OCI-LY3 (cell line): Measurements from ENCODE around the gene KPNB1.

Experiments
- H2AFZ ChIP-seq: fragments of 200-600, 300-600 bp; shearing (Covaris generic); 2 replicates; pipeline ENCODE4 v1.6.0; 2014; ENCODE audit warnings: antibody characterized with exemption, low read depth, low read length
- H3K27ac ChIP-seq: fragments of 200-600, 300-600 bp; sonication (generic); 2 replicates; pipeline ENCODE4 v1.5.1; 2014; ENCODE audit warnings: mild to moderate bottlenecking, low read length, moderate library complexity, mixed read lengths
- H3K27me3 ChIP-seq: fragments of 200-600, 300-600 bp; sonication (generic); 2 replicates; pipeline ENCODE4 v1.6.1; 2014; ENCODE audit warnings: low read depth, low read length, mixed read lengths
- H3K36me3 ChIP-seq: fragments of 200-600, 300-600 bp; sonication (generic); replicated peaks from 2 replicates; pipeline ENCODE3; 2014; ENCODE audit warnings: low read depth, low read length, mixed read lengths
- H3K4me1 ChIP-seq: fragments of 300-600, 200-600 bp; sonication (generic); 2 replicates; pipeline ENCODE4 v1.6.1; 2014; ENCODE audit warnings: low read length, mixed read lengths
- H3K4me2 ChIP-seq: fragments of 200-600, 300-600 bp; sonication (generic); 2 replicates; pipeline ENCODE4 v1.6.1; 2014; ENCODE audit warnings: low read length, mixed read lengths
- H3K4me3 ChIP-seq: fragments of 300-600, 200-600 bp; sonication (generic); 2 replicates; pipeline ENCODE4 v1.5.1; 2014; ENCODE audit warnings: antibody characterized with exemption, mild to moderate bottlenecking, low read length, moderate library complexity
- H3K79me2 ChIP-seq: fragments of 300-600, 200-600 bp; shearing (Covaris generic); 2 replicates; pipeline ENCODE4 v1.6.1; 2014; ENCODE audit warnings: mild to moderate bottlenecking, low read length, mixed read lengths
- H3K9ac ChIP-seq: fragments of 300-600, 200-600 bp; shearing (Covaris generic); 2 replicates; pipeline ENCODE4 v1.6.0; 2014; ENCODE audit warnings: mild to moderate bottlenecking, low read length, moderate library complexity
- H3K9me3 ChIP-seq: fragments of 200-600, 300-600 bp; shearing (Covaris generic); 2 replicates; pipeline ENCODE4 v1.6.1; 2014; ENCODE audit warnings: low read length, mixed read lengths; ENCODE audit not compliant: insufficient read depth
- H4K20me1 ChIP-seq: fragments of 200-600, 300-600 bp; sonication (generic); 2 replicates; pipeline ENCODE4 v1.6.1; 2016; ENCODE audit warnings: low read length, mixed read lengths; ENCODE audit not compliant: insufficient read depth
- CTCF ChIP-seq: fragments of 200-600, 300-600 bp; sonication (generic); IDR thresholded peaks from 2 replicates; pipeline ENCODE4 v1.5.1; 2014; ENCODE audit warnings: antibody characterized with exemption, low read length, low read depth
- EZH2phosphoT487 ChIP-seq: fragments of 200-600 bp; shearing (Covaris generic); IDR thresholded peaks from 2 replicates; pipeline ENCODE4 v1.6.1; 2018; ENCODE audit warnings: antibody characterized with exemption, mixed run types, low read depth

The KPNB1 gene

GRCh38 chr17:47694581-47695428 is 45.1 kb downstream of the KPNB1 start:
- Histone ChIP-seq H3K27me3 (peaks cover 8% of the 10 kb centered on the region; the same call in 1 of the 2 replicates), H3K79me2 (no peaks in the 10 kb centered on the region), H3K9ac (peak overlapping the region; percentile 64), H3K4me1 (peaks cover 25% of the 10 kb centered on the region), H2AFZ (peak overlapping the region; percentile 90), H3K9me3 (no peaks in the 10 kb centered on the region), H3K27ac (no peak overlapping the region), H3K4me2 (peak overlapping the region; percentile 99), H4K20me1 (no peaks in the 10 kb centered on the region), H3K36me3 (no peaks in the 10 kb centered on the region), H3K4me3 (peak overlapping the region; percentile 91)
- TF ChIP-seq CTCF (no peak), EZH2phosphoT487 (no peak)

- TF ChIP-seq EZH2phosphoT487 (no peak), CTCF (no peak)
- Histone ChIP-seq H4K20me1 (no peaks in the 10 kb centered on the region), H3K4me3 (peak overlapping the region; percentile 91)
These were observed 46.0 kb downstream of the KPNB1 start for GRCh38 chr17:47695429-47696376.

GRCh38 chr17:47696717-47697642 is 47.3 kb downstream of the KPNB1 start:
- Histone ChIP-seq H3K4me3 (no peak overlapping the region), H3K4me1 (peaks cover 17% of the 10 kb centered on the region), H3K9ac (no peak overlapping the region), H3K4me2 (no peak overlapping the region), H2AFZ (no peak overlapping the region), H3K9me3 (no peaks in the 10 kb centered on the region), H3K27ac (no peak overlapping the region), H3K36me3 (no peaks in the 10 kb centered on the region), H4K20me1 (no peaks in the 10 kb centered on the region), H3K27me3 (peaks cover 8% of the 10 kb centered on the region; the same call in 1 of the 2 replicates), H3K79me2 (no peaks in the 10 kb centered on the region)
- TF ChIP-seq EZH2phosphoT487 = no peak
- TF ChIP-seq CTCF = no peak

More at GRCh38 chr17:47695429-47696376, 46.0 kb downstream of the KPNB1 start:
- Histone ChIP-seq H3K27ac (no peak overlapping the region), H3K79me2 (no peaks in the 10 kb centered on the region), H3K9ac (peak overlapping the region; percentile 64), H3K4me1 (peaks cover 17% of the 10 kb centered on the region), H3K9me3 (no peaks in the 10 kb centered on the region), H3K36me3 (no peaks in the 10 kb centered on the region), H3K4me2 (peak overlapping the region; percentile 99), H3K27me3 (peaks cover 8% of the 10 kb centered on the region; the same call in 1 of the 2 replicates), H2AFZ (no peak overlapping the region)
